Testis (tissue), 2 donors: ENCODE measurements around the gene MTERF4.

Experiments
- CTCF ChIP-seq, 3 experiments: fragments of 450-650 bp in 2 of 3; fragments of 200-600 bp in 1 of 3; sonication (generic) in 1 of 3; IDR thresholded peaks; one replicate each; pipeline ENCODE4 v1.5.1; 2016 to 2019; ENCODE audit warnings: antibody characterized with exemption in 3 of 3, mild to moderate bottlenecking in 2 of 3, moderate library complexity in 1 of 3
- POLR2A ChIP-seq: fragments of 450-650 bp; IDR thresholded peaks from one replicate; pipeline ENCODE4 v1.6.1; 2017; ENCODE audit warnings: antibody characterized with exemption, mild to moderate bottlenecking, moderate library complexity

- no peak for TF ChIP-seq CTCF (IDR thresholded peaks at IDR 0.05)
- no peak for TF ChIP-seq POLR2A
Observed at GRCh38 chr2:241091201-241091600, 10.9 kb downstream of the MTERF4 start.
